GM12873 (cell line): ENCODE data around the gene SLC12A7.

Experiments
- CTCF ChIP-seq: IDR thresholded peaks from 2 replicates; pipeline ENCODE4 v1.5.1; 2012; ENCODE audit warnings: low read depth, mild to moderate bottlenecking, moderate library complexity, low read length, control low read depth; ENCODE audit not compliant: insufficient read depth; ENCODE audit errors: missing control alignments

The SLC12A7 gene

GRCh38 chr5:1087428-1087827 lies 24.4 kb downstream of the SLC12A7 start:
- TF ChIP-seq CTCF, result no peak

- TF ChIP-seq CTCF, result no peak
Observed at GRCh38 chr5:1086871-1087270, 25.0 kb downstream of the SLC12A7 start.

GRCh38 chr5:1086137-1086536 lies 25.7 kb downstream of the SLC12A7 start:
- no peak for TF ChIP-seq CTCF

GRCh38 chr5:1085391-1085790 lies 26.5 kb downstream of the SLC12A7 start:
- TF ChIP-seq CTCF, result no peak

- TF ChIP-seq CTCF, result no peak
Observed at GRCh38 chr5:1083823-1084605, 27.8 kb downstream of the SLC12A7 start.

GRCh38 chr5:1081519-1081918 lies 30.3 kb downstream of the SLC12A7 start:
- TF ChIP-seq CTCF, result no peak

GRCh38 chr5:1080432-1080831 lies 31.4 kb downstream of the SLC12A7 start:
- TF ChIP-seq CTCF, result no peak

- TF ChIP-seq CTCF, result no peak
Observed at GRCh38 chr5:1079961-1080360, 31.9 kb downstream of the SLC12A7 start.
